Endothelial cell of umbilical vein (primary cell): ENCODE data around the gene TMEM106C. TPM values are rescaled to one million over a fixed set of nuclear protein-coding genes. Genes with fewer than 3 reads are reported as not detected.

ENCODE experiments used
- BruUV-seq: library from RNA; stranded (reverse); fragments of 400-500 nt; replicated peaks from 2 replicates; lab custom pipeline; 2021; lab: Mats Ljungman, UMichigan
- CTCF ChIA-PET: fragments of 300-600, 350-600 bp; sonication (Branson Sonifier 250); formaldehyde crosslinking; loops from one replicate; lab custom pipeline; 2021; ENCODE audit warnings: antibody characterized with exemption, inconsistent platforms; lab: Charles Lee
- POLR2A ChIA-PET: fragments of 300-600, 350-600 bp; sonication (Branson Sonifier 250); formaldehyde crosslinking; loops from one replicate; lab custom pipeline; 2021; ENCODE audit warnings: antibody characterized with exemption, inconsistent platforms; lab: Charles Lee
- DNase-seq: peaks from one replicate; pipeline ENCODE4 v3.0.0-alpha.2; 2011; ENCODE audit warnings: low read depth, low spot score
- FAIRE-seq: peaks from 2 replicates; lab custom pipeline; 2011; peaks lifted over from hg19 to GRCh38; lab: Jason Lieb, UNC
- H2AFZ ChIP-seq: 2 replicates; pipeline ENCODE4 v1.6.0; 2012; ENCODE audit warnings: low read depth, low read length, control low read depth, inconsistent platforms
- H3K27ac ChIP-seq: 2 replicates; pipeline ENCODE4 v1.5.1; 2011; ENCODE audit warnings: low read depth, mild to moderate bottlenecking, control low read depth, low read length, moderate library complexity; ENCODE audit not compliant: insufficient read depth
- H3K27me3 ChIP-seq, 2 experiments: 2 replicates each; pipeline versions ENCODE4 v1.6.0 to v1.6.1; 2011; ENCODE audit warnings: low read length in 2 of 2, mixed read lengths in 1 of 2; ENCODE audit not compliant: control insufficient read depth in 2 of 2, insufficient read depth in 2 of 2
- H3K36me3 ChIP-seq, 2 experiments: 2 replicates in 1 of 2; 3 replicates in 1 of 2; pipeline ENCODE4 v1.5.1; 2011; ENCODE audit warnings: low read length in 2 of 2, mild to moderate bottlenecking in 1 of 2, moderate library complexity in 1 of 2; ENCODE audit not compliant: control insufficient read depth in 2 of 2, insufficient read depth in 2 of 2; ENCODE audit errors: extremely low read depth in 1 of 2
- H3K4me1 ChIP-seq: 3 replicates; pipeline ENCODE4 v1.5.1; 2011; ENCODE audit warnings: mild to moderate bottlenecking, low read length; ENCODE audit not compliant: control insufficient read depth, insufficient read depth; ENCODE audit errors: extremely low read depth
- H3K4me2 ChIP-seq: 2 replicates; pipeline ENCODE4 v1.6.1; 2011; ENCODE audit warnings: low read length, control low read depth, mixed read lengths; ENCODE audit not compliant: insufficient read depth
- H3K4me3 ChIP-seq, 3 experiments: fragments of 200-600 bp in 1 of 3; sonication (generic), shearing (Covaris generic) in 1 of 3; replicated peaks in 1 of 3; 2 replicates each; pipeline ENCODE4 v1.5.1; 2011 to 2016; ENCODE audit warnings: control low read depth in 3 of 3, low read length in 3 of 3, mild to moderate bottlenecking in 2 of 3, inconsistent platforms in 1 of 3, low read depth in 1 of 3, moderate library complexity in 1 of 3; ENCODE audit not compliant: insufficient read depth in 1 of 3
- H3K79me2 ChIP-seq: 2 replicates; pipeline ENCODE4 v1.6.0; 2012; ENCODE audit warnings: low read length, inconsistent platforms; ENCODE audit not compliant: control insufficient read depth, insufficient read depth
- H3K9ac ChIP-seq: replicated peaks from 2 replicates; pipeline ENCODE3; 2011; ENCODE audit warnings: low read length, control low read depth; ENCODE audit not compliant: insufficient read depth; ENCODE audit errors: extremely low read depth
- H3K9me1 ChIP-seq: replicated peaks from 3 replicates; pipeline ENCODE4 v1.6.0; 2011; ENCODE audit warnings: mild to moderate bottlenecking, low read length; ENCODE audit not compliant: control insufficient read depth, insufficient read depth; ENCODE audit errors: extremely low read depth
- H3K9me3 ChIP-seq: replicated peaks from 2 replicates; pipeline ENCODE4 v1.5.1; 2012; ENCODE audit warnings: low read length, inconsistent platforms; ENCODE audit not compliant: control insufficient read depth, insufficient read depth
- H4K20me1 ChIP-seq: replicated peaks from 2 replicates; pipeline ENCODE3; 2011; ENCODE audit warnings: mild to moderate bottlenecking, low read length; ENCODE audit not compliant: control insufficient read depth, insufficient read depth; ENCODE audit errors: extremely low read depth
- CTCF ChIP-seq, 2 donors: IDR thresholded peaks; 1 replicate in 1 of 2; 2 replicates in 1 of 2; pipeline ENCODE4 v1.5.1; 2011; ENCODE audit warnings: low read length in 2 of 2, mild to moderate bottlenecking in 2 of 2, moderate library complexity in 2 of 2, control low read depth in 1 of 2, inconsistent platforms in 1 of 2, low read depth in 1 of 2; ENCODE audit not compliant: insufficient read depth in 1 of 2; ENCODE audit errors: extremely low read depth in 1 of 2
- EZH2 ChIP-seq: IDR thresholded peaks from 2 replicates; pipeline ENCODE4 v1.6.1; 2012; ENCODE audit warnings: borderline replicate concordance, low read depth, mild to moderate bottlenecking, moderate library complexity, low read length, inconsistent platforms; ENCODE audit not compliant: severe bottlenecking
- FOS ChIP-seq: IDR thresholded peaks from 2 replicates; pipeline ENCODE4 v1.6.1; 2011; ENCODE audit warnings: mild to moderate bottlenecking, low read length, moderate library complexity, borderline replicate concordance; ENCODE audit not compliant: insufficient read depth
- GATA2 ChIP-seq: IDR thresholded peaks from 2 replicates; pipeline ENCODE4 v1.7.0; 2011; ENCODE audit warnings: low read depth, mild to moderate bottlenecking, moderate library complexity, mixed read lengths, low read length; ENCODE audit not compliant: insufficient read length, insufficient read depth
- JUN ChIP-seq: IDR thresholded peaks from 2 replicates; pipeline ENCODE4 v1.6.1; 2011; ENCODE audit warnings: borderline replicate concordance, low read depth; ENCODE audit not compliant: insufficient read length, insufficient read depth
- MYC ChIP-seq: IDR thresholded peaks from one replicate; pipeline ENCODE4 v1.6.1; 2011; ENCODE audit warnings: mild to moderate bottlenecking, low read depth, low read length
- POLR2A ChIP-seq: IDR thresholded peaks from 2 replicates; pipeline ENCODE4 v1.6.1; 2012; ENCODE audit warnings: low read depth, mild to moderate bottlenecking, control low read depth, low read length
- POLR2AphosphoS5 ChIP-seq: IDR thresholded peaks from 2 replicates; pipeline ENCODE4 v1.6.1; 2012; ENCODE audit warnings: low read depth, mild to moderate bottlenecking, control low read depth, low read length, moderate library complexity; ENCODE audit not compliant: insufficient read depth
- dilution Hi-C: fragments of 300-500 bp; cut with MboI; formaldehyde crosslinking; loops from one replicate; pipeline ENCODE4 v1.15.0; 2019; ENCODE audit warnings: low sequenced_read_pairs; ENCODE audit not compliant: extremely low pct_ligation_motif_present
- intact Hi-C: fragments of 100-400 bp; cut with micrococcal nuclease; formaldehyde crosslinking; loops from one replicate; pipeline ENCODE4 v1.10.0; 2022
- polyA plus RNA-seq, 4 experiments: library from polyadenylated mRNA; depleted of rRNA in 3 of 4; stranded (reverse) in 3 of 4; unstranded in 1 of 4; fragments of >200 nt; gene quantifications; 2 replicates each; pipeline versions ENCODE4 v1.2.1 to v1.2.3, GENCODE V29; 2011 to 2012; ENCODE audit warnings: missing spikeins in 1 of 4
- total RNA-seq: library from RNA; stranded (reverse); gene quantifications from 2 replicates; pipeline ENCODE4 v1.2.3, GENCODE V29; 2021
- TF ChIP-seq, protein P1 (sequence below): IDR thresholded peaks from 2 replicates; pipeline ENCODE4 v1.6.1; 2011; ENCODE audit not compliant: insufficient read depth, insufficient read length

Gene TMEM106C
- total and polyA plus RNA-seq, 2 donors (not counting 3 experiments of a cell fraction or from before 2014, with no cell fraction given) = 84.4 to 148 TPM

DNA sequence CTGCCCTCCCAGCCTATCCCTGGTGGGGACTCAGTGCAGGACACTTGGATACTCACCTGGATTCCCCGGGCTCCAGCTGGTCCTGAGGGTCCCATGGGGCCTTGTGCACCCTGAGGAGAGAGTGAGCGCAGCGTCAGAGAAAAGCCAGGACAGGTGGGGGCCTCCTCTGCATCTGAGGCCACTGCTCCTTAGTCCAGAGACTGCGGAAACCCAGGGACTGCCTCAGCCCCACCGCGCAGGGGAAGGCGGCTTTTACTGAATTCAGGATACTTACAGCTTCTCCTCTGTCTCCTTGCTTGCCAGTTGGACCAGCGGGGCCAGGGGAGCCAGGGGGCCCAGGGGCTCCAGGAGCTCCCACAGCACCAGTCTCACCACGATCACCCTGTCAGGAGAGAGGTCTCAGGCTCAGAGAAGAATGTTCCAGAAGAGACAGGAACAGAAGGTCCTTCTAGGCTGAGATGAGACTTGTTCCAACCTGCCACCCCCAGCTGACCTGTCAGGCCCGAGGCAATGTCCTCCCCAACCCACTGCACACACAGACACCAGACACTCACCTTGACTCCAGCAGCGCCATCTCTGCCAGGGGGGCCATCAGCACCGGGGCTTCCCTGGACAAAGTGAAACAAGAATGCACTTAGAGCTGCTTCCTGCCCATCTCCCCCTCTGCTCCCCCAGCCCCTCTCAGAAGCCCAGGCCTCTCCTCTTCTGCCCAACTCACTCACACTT lies 13.8 kb downstream of the TMEM106C start:
- no TSS peak for BruUV-seq
- Histone ChIP-seq H3K4me2 (no peak overlapping the region), H3K27me3 (peaks cover 0 to 2% of the 10 kb centered on the region in 2 experiments), H3K4me3 (no peak overlapping the region), H3K36me3 (no peaks in the 10 kb centered on the region), H2AFZ (no peak overlapping the region), H3K4me1 (no peaks in the 10 kb centered on the region), H3K27ac (no peak overlapping the region), H4K20me1 (no peaks in the 10 kb centered on the region), H3K9ac (no peak overlapping the region), H3K9me3 (no peaks in the 10 kb centered on the region), H3K79me2 (no peaks in the 10 kb centered on the region), H3K9me1 (no peaks in the 10 kb centered on the region)
- CTCF ChIA-PET = interaction anchor here (1.4 kb wide), 1 partner anchor 28 kb away, joined by 6 read pairs; no protein-coding TSS in a partner anchor
- intact Hi-C loops = no loop called here
- TF ChIP-seq GATA2 = no peak
- no peak for TF ChIP-seq POLR2AphosphoS5
- TF ChIP-seq, protein P1, sequence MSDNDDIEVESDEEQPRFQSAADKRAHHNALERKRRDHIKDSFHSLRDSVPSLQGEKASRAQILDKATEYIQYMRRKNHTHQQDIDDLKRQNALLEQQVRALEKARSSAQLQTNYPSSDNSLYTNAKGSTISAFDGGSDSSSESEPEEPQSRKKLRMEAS = no peak
- TF ChIP-seq EZH2 = no peak
- no peak for TF ChIP-seq MYC
- TF ChIP-seq POLR2A = no peak
- no peak for TF ChIP-seq FOS
- TF ChIP-seq JUN = no peak
- TF ChIP-seq CTCF (IDR thresholded peaks at IDR 0.05; ENCODE audit: extremely low read depth in 1 of 2, insufficient read depth in 1 of 2, low read depth in 1 of 2, low read length in 2 of 2) = no peak
- DNase-seq = no peak
- dilution Hi-C loops = no loop called here
- POLR2A ChIA-PET = no interaction called here
- FAIRE-seq = no peak
